GM12891 (cell line): Measurements from ENCODE around the gene ETS1.

ENCODE experiments used
- DNase-seq: peaks from one replicate; pipeline ENCODE4 v3.0.0; 2011; ENCODE audit warnings: low spot score; ENCODE audit not compliant: insufficient read length
- FAIRE-seq: peaks from 2 replicates; lab custom pipeline; 2011; peaks lifted over from hg19 to GRCh38; lab: Jason Lieb, UNC
- PAX5 ChIP-seq: IDR thresholded peaks from 2 replicates; pipeline ENCODE4 v1.6.1; 2011; ENCODE audit warnings: low read length, moderate library complexity, mild to moderate bottlenecking; ENCODE audit not compliant: insufficient read depth, severe bottlenecking
- POLR2A ChIP-seq: IDR thresholded peaks from 2 replicates; pipeline ENCODE4 v1.6.1; 2011; ENCODE audit warnings: low read depth, low read length, control low read depth
- POLR2AphosphoS5 ChIP-seq: IDR thresholded peaks from 2 replicates; pipeline ENCODE4 v1.6.1; 2011; ENCODE audit warnings: low read depth, low read length, control low read depth
- POU2F2 ChIP-seq: IDR thresholded peaks from 2 replicates; pipeline ENCODE4 v1.6.1; 2011; ENCODE audit warnings: low read depth, mild to moderate bottlenecking, control low read depth, low read length, moderate library complexity
- SPI1 ChIP-seq: IDR thresholded peaks from 2 replicates; pipeline ENCODE4 v1.6.1; 2011; ENCODE audit warnings: low read depth, low read length, control low read depth
- TAF1 ChIP-seq: IDR thresholded peaks from 2 replicates; pipeline ENCODE4 v1.6.1; 2011; ENCODE audit warnings: low read depth, low read length, control low read depth

ETS1 gene

GRCh38 chr11:128608746-128609407, 21.5 kb upstream of the ETS1 start:
- FAIRE-seq (peak; percentile 66), DNase-seq (no peak)
- TF ChIP-seq PAX5: no peak
- TF ChIP-seq POU2F2: no peak
- no peak for TF ChIP-seq SPI1
- TF ChIP-seq POLR2A: no peak
- no peak for TF ChIP-seq TAF1
- TF ChIP-seq POLR2AphosphoS5: no peak

- no peak for DNase-seq
- TF ChIP-seq PAX5: no peak
- TF ChIP-seq TAF1: no peak
- no peak for TF ChIP-seq POLR2AphosphoS5
- TF ChIP-seq POU2F2: no peak
- no peak for TF ChIP-seq POLR2A
- no peak for TF ChIP-seq SPI1
Observed at GRCh38 chr11:128607819-128608218, 20.5 kb upstream of the ETS1 start.

GRCh38 chr11:128604723-128605122, 17.4 kb upstream of the ETS1 start:
- DNase-seq (no peak), FAIRE-seq (peak; percentile 56)
- TF ChIP-seq TAF1 (no peak), POLR2A (no peak), POU2F2 (no peak), PAX5 (no peak)

More at GRCh38 chr11:128607819-128608218, 20.5 kb upstream of the ETS1 start:
- no peak for FAIRE-seq

- FAIRE-seq (peak; percentile 9), DNase-seq (no peak)
Observed at GRCh38 chr11:128603752-128604414, 16.5 kb upstream of the ETS1 start.

GRCh38 chr11:128603003-128603696, 15.8 kb upstream of the ETS1 start:
- FAIRE-seq: peak; percentile 13
- TF ChIP-seq TAF1 (no peak), SPI1 (no peak), POLR2A (no peak), POU2F2 (no peak), PAX5 (no peak), POLR2AphosphoS5 (no peak)
- no peak for DNase-seq

More at GRCh38 chr11:128603752-128604414, 16.5 kb upstream of the ETS1 start:
- TF ChIP-seq POLR2A (no peak), TAF1 (no peak), POU2F2 (no peak), PAX5 (no peak), SPI1 (no peak), POLR2AphosphoS5 (no peak)

- no peak for TF ChIP-seq PAX5
- TF ChIP-seq SPI1: no peak
- TF ChIP-seq TAF1: no peak
- TF ChIP-seq POLR2AphosphoS5: no peak
- no peak for TF ChIP-seq POLR2A
- TF ChIP-seq POU2F2: no peak
- FAIRE-seq: no peak
- no peak for DNase-seq
Observed at GRCh38 chr11:128599729-128600128, 12.4 kb upstream of the ETS1 start.

GRCh38 chr11:128598506-128599150, 11.3 kb upstream of the ETS1 start:
- DNase-seq (no peak), FAIRE-seq (no peak)
- no peak for TF ChIP-seq POLR2AphosphoS5
- no peak for TF ChIP-seq POLR2A
- TF ChIP-seq TAF1: no peak

- DNase-seq: no peak
- no peak for FAIRE-seq
- no peak for TF ChIP-seq POLR2A
- no peak for TF ChIP-seq TAF1
- TF ChIP-seq SPI1: no peak
- no peak for TF ChIP-seq POLR2AphosphoS5
- no peak for TF ChIP-seq POU2F2
- TF ChIP-seq PAX5: no peak
Observed at GRCh38 chr11:128598096-128598495, 10.7 kb upstream of the ETS1 start.

- DNase-seq: no peak
Observed at GRCh38 chr11:128597209-128597608, 9.9 kb upstream of the ETS1 start.

More at GRCh38 chr11:128597209-128597608, 9.9 kb upstream of the ETS1 start:
- TF ChIP-seq SPI1 (no peak), POLR2A (no peak), TAF1 (no peak), POU2F2 (no peak), POLR2AphosphoS5 (no peak), PAX5 (no peak)
- FAIRE-seq: no peak
